Transverse colon (tissue), 4 donors: ENCODE results near the gene SLMAP.

Experiments
- CTCF ChIP-seq, 5 experiments: fragments of 200-600 bp in 3 of 5; fragments of 450-650 bp in 2 of 5; sonication (generic) in 3 of 5; IDR thresholded peaks; 1 replicate in 2 of 5; 2 replicates in 3 of 5; pipeline ENCODE4 v1.5.1; 2016 to 2017; ENCODE audit warnings: antibody characterized with exemption in 5 of 5, inconsistent platforms in 3 of 5, mild to moderate bottlenecking in 2 of 5, moderate library complexity in 1 of 5
- EP300 ChIP-seq: sonication (generic); formaldehyde crosslinking; IDR thresholded peaks from one replicate; pipeline ENCODE4 v1.6.1; 2017; ENCODE audit warnings: antibody characterized with exemption, low read depth
- POLR2A ChIP-seq: fragments of 450-650 bp; IDR thresholded peaks from one replicate; pipeline ENCODE4 v1.6.1; 2016; ENCODE audit warnings: antibody characterized with exemption, mild to moderate bottlenecking, moderate library complexity
- POLR2AphosphoS5 ChIP-seq, 3 donors: sonication (generic); formaldehyde crosslinking; IDR thresholded peaks; one replicate each; pipeline ENCODE4 v1.6.1; 2016; ENCODE audit warnings: antibody characterized with exemption in 3 of 3

DNA sequence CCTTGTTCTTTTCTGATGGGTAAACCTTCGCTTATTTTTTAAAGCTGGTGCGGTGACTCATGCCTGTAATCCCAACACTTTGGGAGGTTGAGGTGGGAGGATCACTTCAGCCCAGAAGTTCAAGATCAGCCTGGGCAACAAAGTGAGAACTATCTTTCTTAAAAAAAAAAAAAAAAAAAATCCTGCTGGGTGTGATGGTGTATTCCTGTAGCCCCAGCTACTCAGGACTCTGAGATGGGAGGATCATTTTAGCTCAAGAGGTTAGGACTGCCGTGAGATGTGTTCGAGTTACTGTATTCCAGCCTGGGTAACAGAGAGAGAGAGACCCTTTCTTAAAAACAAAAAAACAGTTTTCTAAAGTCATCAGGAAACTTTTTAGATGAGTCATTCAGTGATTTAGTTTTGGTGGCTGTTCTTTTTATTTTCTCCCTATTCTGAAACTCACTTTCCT, 37.7 kb downstream of the SLMAP start:
- no peak for TF ChIP-seq CTCF (IDR thresholded peaks at IDR 0.05)
- no peak for TF ChIP-seq POLR2A
- no peak for TF ChIP-seq POLR2AphosphoS5 (IDR thresholded peaks at IDR 0.05)
- no peak for TF ChIP-seq EP300
